ENCODE measurements around the gene VWA5B1.

Gene VWA5B1

GRCh38 chr1:20255666-20256065 lies 35.0 kb upstream of the VWA5B1 start:
- no peak for DNase-seq (ENCODE audit: extremely low read depth, low read depth)
- TF ChIP-seq CTCF (IDR thresholded peaks at IDR 0.05; ENCODE audit: low read depth, low read length): no peak

- no peak for DNase-seq (ENCODE audit: extremely low read depth, low read depth)
- no peak for TF ChIP-seq CTCF (IDR thresholded peaks at IDR 0.05; ENCODE audit: low read depth, low read length)
Observed at GRCh38 chr1:20259646-20260045, 31.0 kb upstream of the VWA5B1 start.

GRCh38 chr1:20261095-20261494 lies 29.6 kb upstream of the VWA5B1 start:
- TF ChIP-seq CTCF (IDR thresholded peaks at IDR 0.05; ENCODE audit: low read depth, low read length): no peak
- no peak for DNase-seq (ENCODE audit: extremely low read depth, low read depth)

GRCh38 chr1:20262810-20263534 lies 27.7 kb upstream of the VWA5B1 start:
- no peak for TF ChIP-seq CTCF (IDR thresholded peaks at IDR 0.05; ENCODE audit: low read depth, low read length)
- no peak for DNase-seq (ENCODE audit: extremely low read depth, low read depth)

GRCh38 chr1:20265250-20265649 lies 25.4 kb upstream of the VWA5B1 start:
- no peak for DNase-seq (ENCODE audit: extremely low read depth, low read depth)
- no peak for TF ChIP-seq CTCF (IDR thresholded peaks at IDR 0.05; ENCODE audit: low read depth, low read length)

- TF ChIP-seq CTCF (IDR thresholded peaks at IDR 0.05; ENCODE audit: low read depth, low read length): no peak
- no peak for DNase-seq (ENCODE audit: extremely low read depth, low read depth)
Observed at GRCh38 chr1:20266141-20266540, 24.5 kb upstream of the VWA5B1 start.

GRCh38 chr1:20266642-20267041 lies 24.0 kb upstream of the VWA5B1 start:
- no peak for TF ChIP-seq CTCF (IDR thresholded peaks at IDR 0.05; ENCODE audit: low read depth, low read length)
- DNase-seq (ENCODE audit: extremely low read depth, low read depth): no peak

Data from AG09319 (cell line).